DND-41 (cell line): ENCODE measurements around the gene IFNK.

ENCODE experiments used
- CTCF ChIP-seq: IDR thresholded peaks from 2 replicates; pipeline ENCODE4 v1.5.1; 2012; ENCODE audit warnings: borderline replicate concordance, low read length, moderate library complexity, mild to moderate bottlenecking; ENCODE audit not compliant: poor library complexity, severe bottlenecking; ENCODE audit errors: extremely low read depth
- EZH2 ChIP-seq: IDR thresholded peaks from 3 replicates; pipeline ENCODE4 v1.6.1; 2012; ENCODE audit warnings: borderline replicate concordance, low read depth, mild to moderate bottlenecking, moderate library complexity, low read length, inconsistent platforms; ENCODE audit not compliant: severe bottlenecking

- TF ChIP-seq CTCF (no peak), EZH2 (no peak)
Observed at GRCh38 chr9:27545471-27545870, 21.4 kb downstream of the IFNK start.
